HG03159 (cell line): ENCODE results near the gene FBXO40.

ENCODE experiments used
- ATAC-seq: cut with Tn5 transposase; IDR thresholded peaks from one replicate; pipeline ENCODE4 v1.9.1; 2021; ENCODE audit warnings: mild to moderate bottlenecking, moderate library complexity; ENCODE audit not compliant: unreplicated experiment

FBXO40 gene

DNA sequence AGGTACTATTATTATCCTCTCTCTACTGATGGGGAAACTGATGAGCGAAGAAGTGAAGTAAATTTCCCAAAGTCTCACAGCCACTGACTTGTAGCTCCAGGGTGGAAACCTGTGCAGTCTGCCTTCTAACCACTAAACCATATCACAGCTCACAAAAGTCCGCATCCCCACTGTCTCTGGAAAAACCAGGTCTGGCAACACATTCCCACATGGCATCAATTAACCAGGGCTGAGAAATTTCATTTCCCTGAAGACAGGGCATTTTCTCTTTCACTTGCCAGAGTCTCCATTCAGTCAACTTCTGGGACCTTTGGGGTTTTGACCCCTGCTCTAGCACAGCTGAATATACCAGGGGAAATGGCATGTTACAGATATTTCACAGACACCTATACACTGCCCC, 26.5 kb downstream of the FBXO40 start:
- ATAC-seq: no peak

DNA sequence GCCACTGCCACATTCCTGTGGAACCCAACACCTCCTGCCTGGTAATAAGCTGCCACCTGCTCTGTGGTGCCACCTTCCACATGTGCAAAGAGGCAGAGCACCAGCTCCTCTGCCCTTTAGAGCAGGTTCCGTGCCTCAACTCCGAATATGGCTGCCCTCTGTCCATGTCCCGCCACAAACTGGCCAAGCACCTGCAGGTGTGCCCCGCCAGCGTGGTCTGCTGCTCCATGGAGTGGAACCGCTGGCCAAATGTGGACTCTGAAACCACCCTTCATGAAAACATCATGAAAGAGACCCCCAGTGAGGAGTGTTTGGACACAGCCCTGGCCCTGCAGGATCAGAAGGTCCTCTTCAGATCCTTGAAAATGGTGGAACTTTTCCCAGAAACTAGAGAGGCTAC, 28.3 kb downstream of the FBXO40 start:
- ATAC-seq: no peak

DNA sequence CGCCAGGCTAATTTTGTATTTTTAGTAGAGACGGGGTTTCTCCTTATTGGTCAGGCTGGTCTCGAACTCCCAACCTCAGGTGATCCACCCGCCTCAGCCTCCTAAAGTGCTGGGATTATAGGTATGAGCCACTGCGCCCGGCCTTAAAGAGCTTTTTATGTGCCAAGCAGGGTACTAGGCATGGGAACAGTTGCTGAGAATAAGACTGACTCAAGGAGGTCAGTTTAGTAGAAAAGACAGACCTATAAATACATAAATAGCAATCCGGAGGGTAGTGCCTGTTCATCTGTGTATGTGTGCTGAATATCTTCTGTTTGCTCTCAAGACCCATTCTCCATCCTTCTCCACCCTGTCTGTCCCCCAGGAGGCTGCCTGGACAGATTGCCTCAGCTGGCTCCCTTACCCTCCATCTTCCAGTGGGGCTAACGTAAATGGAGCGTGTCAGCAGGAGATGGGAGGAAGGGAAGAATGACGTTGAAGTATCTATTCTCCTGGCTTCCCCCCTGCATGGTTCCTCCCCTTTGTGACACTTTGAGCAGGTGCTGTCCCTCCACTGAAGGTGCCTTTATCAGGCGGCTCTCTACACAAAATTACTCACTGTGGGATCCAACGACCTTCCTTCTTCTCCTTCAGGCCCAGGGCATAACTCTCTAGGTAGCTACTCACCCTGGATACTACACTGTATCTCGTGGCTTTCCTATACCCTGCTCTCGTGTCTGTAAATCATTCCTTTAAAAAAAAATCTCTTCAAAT, 31.1 kb downstream of the FBXO40 start:
- ATAC-seq: no peak

DNA sequence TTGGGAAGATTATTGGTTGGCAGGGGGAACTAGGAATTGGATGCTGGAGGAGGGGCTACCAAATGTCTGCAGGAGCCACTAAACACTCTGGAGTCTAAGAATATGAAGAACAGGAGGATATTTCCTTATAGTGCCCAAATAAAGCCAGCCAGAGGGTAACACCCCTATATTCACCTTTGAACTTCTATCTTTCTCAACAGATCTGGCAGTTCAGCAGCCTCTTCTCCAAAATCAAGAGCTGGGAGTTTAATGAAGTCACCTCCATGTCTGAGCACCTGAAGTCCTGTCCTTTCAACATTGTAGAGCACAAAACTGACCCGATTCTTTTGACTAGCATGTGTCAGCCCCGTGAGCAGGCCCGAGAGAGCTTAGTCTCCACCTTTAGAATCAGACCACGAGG, 33.3 kb downstream of the FBXO40 start:
- ATAC-seq: no peak

DNA sequence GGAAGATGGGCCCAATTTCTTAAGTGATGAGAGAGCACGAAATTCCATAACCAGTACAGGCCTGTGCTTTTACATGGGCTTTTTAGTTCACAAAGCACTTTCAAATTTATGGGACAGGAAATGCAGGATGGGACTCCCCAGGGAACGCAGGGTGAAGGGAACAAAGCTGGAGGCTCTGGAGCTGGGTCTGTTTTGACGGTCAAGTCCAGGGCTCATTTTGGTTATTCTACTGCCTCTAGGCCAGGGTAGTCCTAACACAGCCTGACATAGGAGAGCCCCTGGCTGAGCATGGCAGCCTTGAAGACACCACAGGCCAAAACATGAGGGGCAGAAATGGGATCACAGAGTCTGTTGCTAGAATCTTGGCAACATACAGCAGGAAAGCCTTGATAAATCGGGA, 34.0 kb downstream of the FBXO40 start:
- ATAC-seq: no peak

DNA sequence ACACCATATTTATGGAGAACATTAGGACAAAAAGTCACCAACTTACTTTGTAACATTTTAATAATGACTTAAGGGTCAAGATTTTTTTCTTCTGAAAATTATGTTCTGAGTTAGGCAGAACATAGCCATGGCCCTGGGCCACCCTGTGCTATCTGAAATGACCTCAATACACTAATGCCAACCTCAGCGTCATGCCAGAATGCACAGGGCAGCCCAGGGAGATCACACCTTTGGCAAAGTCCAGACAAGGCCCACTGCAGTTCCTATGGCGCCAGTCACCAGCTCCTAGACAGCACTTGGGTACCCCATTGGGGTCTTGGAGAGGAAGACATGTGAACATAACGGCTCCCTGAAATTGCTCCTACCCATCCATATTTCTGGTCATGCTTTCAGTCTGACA, 34.4 kb downstream of the FBXO40 start:
- no peak for ATAC-seq

DNA sequence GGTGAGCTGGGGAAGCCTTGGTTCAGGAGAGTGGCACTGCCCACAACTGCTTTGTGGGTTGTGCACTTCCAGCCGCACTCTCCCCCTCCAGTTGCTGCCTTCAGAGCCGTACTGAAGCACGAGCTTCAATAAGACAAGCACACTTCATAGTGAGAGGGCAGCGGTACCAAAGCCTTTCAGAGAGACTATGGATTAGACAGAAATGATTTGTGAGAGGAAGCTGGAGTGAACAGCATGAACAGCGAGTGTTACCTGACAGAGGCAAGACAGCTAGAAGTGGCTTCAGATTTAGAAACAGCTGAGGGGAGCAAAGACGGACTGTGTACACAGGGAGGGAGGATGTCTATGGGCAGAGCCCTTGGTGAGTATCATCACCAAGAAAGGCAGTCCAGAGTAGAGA, 36.4 kb downstream of the FBXO40 start:
- no peak for ATAC-seq

DNA sequence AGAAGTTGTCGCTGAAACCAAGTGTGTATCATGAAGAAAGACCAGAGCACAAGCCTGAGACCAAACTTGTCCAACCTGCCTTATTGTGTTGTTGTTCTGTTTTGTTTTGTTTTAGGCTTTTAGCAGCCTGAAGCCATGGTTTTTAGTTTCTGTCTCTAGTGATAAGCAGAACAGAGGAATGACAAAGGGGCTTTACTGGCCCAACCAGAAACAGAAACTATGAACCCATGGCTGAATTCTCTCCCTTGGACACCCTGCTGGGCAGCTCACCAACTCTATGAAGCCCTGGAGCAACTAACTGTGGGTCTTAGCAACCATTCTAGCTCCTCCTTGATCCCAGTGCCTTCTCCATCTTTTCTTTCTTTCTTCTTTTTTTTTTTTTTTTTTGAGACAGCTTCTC, 37.2 kb downstream of the FBXO40 start:
- ATAC-seq: no peak

DNA sequence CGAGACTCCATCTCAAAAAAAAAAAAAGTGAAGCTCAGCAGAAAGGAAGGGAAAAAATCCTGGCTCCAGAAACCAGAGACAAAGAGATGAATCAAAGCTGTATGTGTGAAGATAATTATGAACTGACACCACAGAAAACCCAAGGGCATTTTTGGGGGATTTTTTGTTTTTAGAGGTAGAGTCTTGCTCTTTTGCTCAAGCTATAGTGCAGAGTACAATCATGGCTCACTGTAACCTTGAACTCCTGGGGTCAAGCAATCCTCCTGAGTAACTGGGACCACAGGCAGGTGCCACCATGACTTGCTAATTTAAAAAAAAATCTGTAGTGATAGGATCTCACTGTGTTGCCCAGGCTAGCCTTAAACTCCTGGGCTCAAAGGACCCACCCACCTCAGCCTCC, 44.7 kb downstream of the FBXO40 start:
- ATAC-seq: no peak

DNA sequence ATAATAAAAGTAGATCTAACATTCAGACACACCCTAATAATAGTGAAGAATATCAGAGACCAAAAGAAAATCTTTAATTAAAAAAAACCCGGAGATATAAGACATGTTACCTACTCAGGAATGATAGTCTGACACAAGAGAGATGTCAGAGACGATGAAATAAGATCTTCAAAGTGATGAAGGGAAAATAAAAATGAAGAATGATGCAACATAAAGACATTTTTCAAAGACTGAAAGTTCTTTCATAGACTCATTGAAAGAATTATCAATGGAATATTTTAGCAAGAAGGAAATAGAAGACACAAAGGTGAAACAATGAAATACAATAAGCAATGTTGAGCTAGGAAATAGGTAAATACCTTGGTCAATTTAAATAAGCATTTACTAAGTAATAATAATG, 47.9 kb downstream of the FBXO40 start:
- ATAC-seq: no peak

DNA sequence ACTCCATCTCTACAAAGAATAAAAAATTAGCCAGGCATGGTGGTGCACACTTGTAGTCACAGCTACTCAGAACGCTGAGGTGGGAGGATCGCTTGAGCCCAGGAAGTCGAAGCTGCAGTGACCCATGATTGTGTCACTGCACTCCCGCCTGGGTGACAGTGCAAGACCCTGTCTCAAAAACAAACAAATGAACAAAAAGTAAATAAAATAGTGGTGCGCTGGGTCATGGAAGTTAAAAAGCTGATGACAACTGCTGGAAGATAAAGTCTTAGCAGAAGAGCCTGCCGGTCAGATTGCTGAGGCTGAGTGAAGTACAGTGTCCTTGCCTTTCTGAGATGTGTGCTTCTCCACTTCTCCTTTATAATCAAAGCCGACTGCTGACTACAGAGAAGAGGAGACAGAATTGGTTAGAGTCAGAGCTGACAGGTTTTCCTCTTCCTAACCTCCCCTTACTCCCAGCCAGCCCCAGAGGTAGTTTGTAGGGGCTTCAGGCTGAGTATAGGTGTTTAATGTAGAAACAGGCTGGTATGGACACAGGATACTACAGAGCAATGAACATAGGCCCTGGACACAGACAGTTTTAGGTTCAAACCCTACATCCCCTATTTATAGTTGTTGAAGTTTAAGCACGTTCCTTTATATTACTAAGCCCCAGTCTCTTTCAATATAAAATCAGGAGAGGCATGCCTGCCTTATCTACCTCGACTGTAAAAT, 49.6 kb downstream of the FBXO40 start:
- ATAC-seq: no peak

DNA sequence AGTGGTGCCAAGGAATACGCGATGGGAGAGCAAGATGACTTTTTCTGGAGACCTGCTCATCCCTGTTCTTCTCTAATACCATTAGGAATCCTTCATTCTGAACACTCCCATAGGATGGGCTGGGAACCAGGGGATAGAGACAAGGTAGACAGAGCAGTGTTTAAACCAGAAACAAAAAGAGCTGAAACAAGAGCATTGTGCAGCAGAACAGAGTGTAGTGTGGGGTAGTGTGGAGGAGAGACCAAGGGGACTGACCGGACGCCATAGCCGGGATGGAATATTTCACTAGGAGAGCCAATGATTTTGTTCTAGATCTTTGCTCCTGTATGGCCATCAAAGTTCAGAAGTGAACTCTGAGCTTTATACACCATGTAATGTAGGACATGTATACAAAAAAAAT, 51.9 kb downstream of the FBXO40 start:
- ATAC-seq: no peak

DNA sequence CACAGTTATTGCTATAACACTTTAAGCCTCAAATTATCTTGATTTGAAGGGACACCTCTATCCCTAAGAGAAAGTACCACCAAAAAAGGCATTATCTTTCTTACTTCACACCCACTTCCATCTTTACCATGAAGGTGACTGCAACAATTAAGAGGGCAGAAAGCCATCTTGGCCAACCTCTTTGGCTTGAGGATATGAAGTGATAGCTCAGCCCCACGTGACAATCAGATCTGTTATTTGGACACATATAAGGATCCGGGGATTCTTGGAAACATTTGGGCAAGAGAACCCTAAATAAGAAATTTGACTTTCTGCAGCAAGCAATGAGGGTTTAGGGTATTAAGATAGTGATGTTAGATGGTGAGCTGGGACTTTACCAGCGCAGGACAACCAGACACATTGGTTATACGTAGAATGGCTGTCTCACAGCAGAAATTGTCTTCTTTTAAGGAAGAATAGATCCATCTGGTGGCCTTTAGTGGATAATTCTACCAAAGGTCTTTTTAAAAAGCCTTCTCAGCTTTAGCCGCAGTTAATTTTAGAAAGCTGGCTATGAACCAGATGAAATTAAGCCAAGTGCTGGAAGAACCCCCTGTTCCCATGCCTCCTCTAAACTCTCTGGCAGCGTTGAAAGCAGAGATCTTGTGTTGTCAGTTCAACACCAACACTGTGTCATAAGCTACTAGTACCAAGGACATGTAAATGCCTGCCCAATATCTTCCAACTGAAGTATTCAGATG, 55.2 kb downstream of the FBXO40 start:
- ATAC-seq: no peak

DNA sequence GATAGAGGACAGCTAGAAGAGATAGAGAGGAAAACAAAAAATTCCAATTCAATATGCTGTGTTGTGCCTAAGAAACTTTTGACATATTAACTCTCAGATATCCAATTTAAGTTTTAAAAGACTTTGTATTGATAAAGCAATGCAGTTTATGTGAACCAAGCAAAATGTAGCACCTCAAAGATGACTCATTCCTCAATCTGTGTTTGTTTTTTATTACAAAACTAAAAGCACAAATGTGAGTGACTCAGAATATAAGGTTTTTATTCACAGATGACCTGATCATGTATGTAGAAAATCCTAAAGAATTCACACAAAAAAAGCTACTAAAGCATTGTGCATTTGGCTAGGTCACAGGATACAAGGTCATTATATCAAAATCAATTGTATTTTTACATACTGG, 56.5 kb downstream of the FBXO40 start:
- no peak for ATAC-seq

DNA sequence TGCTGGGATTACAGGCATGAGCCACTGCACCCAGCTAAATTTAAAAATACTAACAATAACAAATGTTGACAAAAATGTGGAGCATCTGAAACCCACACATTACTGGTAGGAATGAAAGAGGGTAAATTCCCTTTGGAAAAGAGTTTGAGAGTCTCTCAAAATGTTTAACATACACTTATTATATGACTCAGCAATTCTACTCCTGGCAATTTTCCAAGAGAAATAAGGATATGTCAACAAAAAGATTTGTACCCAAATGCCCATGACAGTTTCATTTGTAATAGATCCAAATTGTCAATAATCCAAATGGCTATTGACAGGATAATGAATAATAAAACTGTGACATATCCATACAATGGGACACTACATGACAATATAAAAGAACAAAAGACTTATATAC, 58.5 kb downstream of the FBXO40 start:
- ATAC-seq: no peak

DNA sequence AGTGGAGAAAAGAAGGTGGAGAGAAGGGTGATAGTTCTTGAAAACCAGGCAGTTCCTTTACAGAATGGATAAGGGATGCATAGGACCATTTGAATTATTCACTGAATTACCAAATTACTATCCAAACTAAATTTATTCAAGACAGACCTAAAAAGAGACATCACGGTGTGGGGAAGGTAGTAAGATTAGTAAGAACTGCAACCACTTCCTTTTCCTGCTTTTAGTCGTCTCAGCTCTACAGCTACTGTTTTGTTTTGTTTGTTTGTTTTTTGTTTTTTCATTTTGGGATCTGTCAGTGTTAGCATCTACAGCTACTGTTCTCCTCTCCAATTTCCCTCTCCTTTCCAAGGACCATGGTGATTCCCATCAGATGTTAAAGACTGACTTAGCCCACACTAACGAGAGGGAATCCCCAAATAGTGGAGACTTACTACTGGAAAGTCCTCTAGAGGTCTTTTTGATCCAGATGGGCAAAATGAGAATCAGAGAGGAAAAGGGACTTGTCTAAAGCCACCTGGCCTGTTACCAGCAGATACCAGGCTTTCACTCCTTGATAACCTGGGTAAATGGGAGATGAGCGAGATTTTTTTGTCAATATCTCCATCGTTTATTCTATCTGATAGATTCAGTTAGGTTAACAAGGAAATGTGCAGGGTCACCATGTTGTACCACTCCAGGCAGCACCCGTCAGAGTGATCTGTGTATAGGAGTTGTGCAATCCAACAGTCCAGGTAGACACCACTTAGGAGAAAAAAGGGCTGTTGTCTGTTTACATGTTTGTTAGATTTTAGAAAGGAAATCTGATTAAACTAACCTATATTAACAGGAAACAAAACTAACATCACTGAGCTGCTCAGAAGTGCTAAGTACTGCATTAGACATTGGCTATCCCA, 61.6 kb downstream of the FBXO40 start:
- ATAC-seq: no peak

DNA sequence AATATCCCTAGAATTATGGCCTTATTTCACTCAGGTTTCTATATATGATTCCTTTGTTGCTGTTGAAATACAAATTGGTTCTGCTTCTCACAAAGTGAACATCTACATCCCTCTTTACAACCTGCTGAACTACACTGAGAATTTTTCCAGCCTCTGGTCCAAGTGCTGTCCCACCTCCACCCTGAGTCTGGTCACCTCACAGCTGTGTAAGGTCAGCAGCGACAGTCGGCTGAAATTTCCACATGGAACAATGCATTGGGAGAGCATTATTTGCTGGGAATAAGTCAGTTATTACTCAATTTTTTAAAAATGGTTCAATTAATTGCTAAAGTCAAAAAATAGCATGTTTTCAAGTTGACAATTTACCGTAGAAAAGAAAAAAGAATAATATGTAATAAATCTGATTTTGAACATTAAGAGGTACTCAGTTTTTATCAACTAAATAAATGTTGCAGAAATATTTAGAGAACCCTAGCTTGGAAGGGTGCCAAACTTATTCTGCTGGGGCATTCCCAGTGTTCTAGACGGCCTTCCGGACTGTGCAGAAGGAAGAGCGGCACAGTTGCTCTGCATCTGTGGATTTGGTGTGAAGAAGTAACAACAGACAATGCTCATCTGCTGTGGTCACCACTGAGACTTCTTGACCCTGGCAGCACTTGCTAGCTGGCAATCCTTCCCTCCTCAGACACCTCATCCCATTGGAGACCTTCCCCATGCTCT, 65.7 kb downstream of the FBXO40 start:
- no peak for ATAC-seq

DNA sequence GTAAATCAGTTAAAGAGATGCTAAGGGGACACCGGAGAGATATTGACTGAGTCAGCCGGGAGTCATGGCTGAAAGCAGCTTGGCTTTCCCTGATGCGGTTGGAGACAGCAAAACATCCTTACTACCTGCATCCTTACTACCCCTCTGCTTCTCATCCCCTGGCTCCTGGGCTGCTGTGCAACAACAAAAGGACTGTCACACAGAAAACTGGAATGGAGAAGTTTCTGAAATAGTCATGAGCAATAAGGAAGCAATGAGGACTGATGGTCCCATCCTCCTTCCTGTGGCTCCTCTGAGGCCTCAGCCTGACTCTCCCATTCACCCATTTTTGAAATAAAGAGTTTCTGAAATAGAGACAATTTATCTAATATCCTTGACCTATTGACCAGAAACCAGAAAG, 66.4 kb downstream of the FBXO40 start:
- ATAC-seq: no peak

DNA sequence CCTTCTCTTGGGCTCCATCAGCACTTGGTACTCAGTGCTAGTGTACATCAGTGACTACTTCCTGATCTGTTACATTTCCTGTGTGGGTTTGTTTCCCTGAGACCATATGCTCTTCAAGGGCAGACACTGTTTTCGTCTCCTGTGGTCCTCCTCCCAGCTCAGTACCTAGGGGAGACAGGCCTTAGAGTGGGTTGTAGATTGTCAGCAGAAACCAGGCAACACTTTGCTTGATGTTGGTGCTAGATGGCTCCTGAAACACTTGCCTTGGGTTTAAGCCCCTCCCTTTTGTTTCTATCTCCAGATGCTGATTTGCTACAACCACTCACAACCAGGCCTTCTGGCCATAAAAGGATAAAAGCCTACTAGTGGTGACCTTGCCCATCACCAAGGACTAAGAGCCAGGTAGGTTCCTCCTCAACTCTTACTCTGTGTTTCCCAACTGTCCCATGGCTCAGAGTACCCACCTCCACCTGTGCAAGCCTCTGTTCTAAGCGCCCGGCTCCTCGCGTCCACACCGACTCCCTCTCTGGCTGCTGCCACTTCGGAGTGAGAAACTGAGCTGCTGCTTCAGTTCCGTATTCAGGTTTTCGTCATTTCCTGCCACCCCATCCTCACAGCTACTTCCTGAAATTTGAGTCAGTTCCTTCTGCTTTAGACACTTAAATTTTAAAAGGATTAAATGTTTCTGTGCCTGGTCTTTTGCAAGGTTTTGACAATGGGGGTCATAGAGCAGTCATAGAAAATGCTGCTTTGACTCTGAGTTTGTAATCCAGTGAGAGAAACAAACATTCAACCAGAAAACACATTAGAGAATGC, 67.4 kb downstream of the FBXO40 start, which contains the start of gene HCLS1:
Gene HCLS1, minus strand, starts transcription at position 548 of the 816 bp plus-strand sequence. CDS start 2,556 bp downstream, outside the sequence.
- peak; percentile 87 for ATAC-seq
